GM12878 (cell line): ENCODE measurements around the gene FILIP1L. TPM values are rescaled to one million over a fixed set of nuclear protein-coding genes. Genes with fewer than 3 reads are reported as not detected.
A peak's percentile ranks its signal among the peaks of the same experiment; 100 is the strongest.

ENCODE experiments used
- ATAC-seq: fragments of 200-7000 bp; cut with Tn5 transposase; 3 replicates; pipeline ENCODE4 v1.9.1; 2020; ENCODE audit warnings: mild to moderate bottlenecking, moderate library complexity
- BruUV-seq: library from RNA; stranded (reverse); fragments of 400-500 nt; replicated peaks from 2 replicates; lab custom pipeline; 2021; lab: Mats Ljungman, UMichigan
- CTCF ChIA-PET: fragments of 300-600 bp; sonication (Branson Sonifier 250); formaldehyde crosslinking; extraction: SDS; loops from one replicate; lab custom pipeline; 2021; ENCODE audit warnings: inconsistent platforms; lab: Yijun Ruan, JAX
- POLR2A ChIA-PET: fragments of 350-600 bp; formaldehyde crosslinking; extraction: SDS; loops from one replicate; lab custom pipeline; 2021; ENCODE audit warnings: inconsistent platforms; lab: Charles Lee
- RAD21 ChIA-PET: fragments of 300-600 bp; sonication (Branson Sonifier 250); formaldehyde crosslinking; loops from one replicate; lab custom pipeline; 2023; ENCODE audit warnings: antibody characterized with exemption; ENCODE audit not compliant: unreplicated experiment; lab: Charles Lee
- SMC1A ChIA-PET: fragments of 300-600 bp; sonication (Branson Sonifier 250); formaldehyde crosslinking; loops from one replicate; lab custom pipeline; 2023; ENCODE audit not compliant: unreplicated experiment, uncharacterized antibody; lab: Charles Lee
- DNase-seq: peaks from one replicate; pipeline ENCODE4 v3.0.0-alpha.2; 2011; ENCODE audit warnings: low read depth, low spot score
- FAIRE-seq: peaks from 3 replicates; lab custom pipeline; 2011; peaks lifted over from hg19 to GRCh38; lab: Jason Lieb, UNC
- H2AFZ ChIP-seq: 2 replicates; pipeline ENCODE4 v1.6.0; 2011; ENCODE audit warnings: low read depth, low read length, control low read depth; ENCODE audit not compliant: control insufficient read depth
- H3K27ac ChIP-seq: 2 replicates; pipeline ENCODE4 v1.5.1; 2011; ENCODE audit warnings: control low read depth; ENCODE audit not compliant: control insufficient read depth, insufficient read depth
- H3K27me3 ChIP-seq, 2 experiments: replicated peaks in 1 of 2; 2 replicates each; pipeline versions ENCODE4 v1.6.0 to v1.6.1; 2011; ENCODE audit warnings: low read length in 1 of 2; ENCODE audit not compliant: control insufficient read depth in 2 of 2, insufficient read depth in 2 of 2
- H3K36me3 ChIP-seq, 2 experiments: 2 replicates each; pipeline ENCODE4 v1.5.1; 2011; ENCODE audit warnings: low read length in 1 of 2; ENCODE audit not compliant: control insufficient read depth in 2 of 2, insufficient read depth in 2 of 2
- H3K4me1 ChIP-seq: 2 replicates; pipeline ENCODE4 v1.6.1; 2011; ENCODE audit warnings: mild to moderate bottlenecking, low read length, moderate library complexity, mixed read lengths; ENCODE audit not compliant: control insufficient read depth, insufficient read depth
- H3K4me2 ChIP-seq: 2 replicates; pipeline ENCODE4 v1.6.0; 2011; ENCODE audit warnings: control low read depth; ENCODE audit not compliant: control insufficient read depth, insufficient read depth
- H3K4me3 ChIP-seq: fragments of 200-600 bp; sonication (generic); 2 replicates; pipeline ENCODE4 v1.5.1; 2016
- H3K79me2 ChIP-seq: 2 replicates; pipeline ENCODE4 v1.6.0; 2011; ENCODE audit warnings: low read length; ENCODE audit not compliant: control insufficient read depth, insufficient read depth
- H3K9ac ChIP-seq: 2 replicates; pipeline ENCODE4 v1.8.0; 2011; ENCODE audit warnings: low read length, control low read depth, mixed read lengths; ENCODE audit not compliant: control insufficient read depth, insufficient read depth
- H3K9me3 ChIP-seq: replicated peaks from 3 replicates; pipeline ENCODE4 v1.5.1; 2011; ENCODE audit warnings: mild to moderate bottlenecking, low read length; ENCODE audit not compliant: control insufficient read depth, insufficient read depth
- H4K20me1 ChIP-seq: 2 replicates; pipeline ENCODE4 v1.6.0; 2011; ENCODE audit not compliant: control insufficient read depth, insufficient read depth
- ATF7 ChIP-seq: fragments of 450-650 bp; IDR thresholded peaks from 2 replicates; pipeline ENCODE4 v1.6.1; 2016; ENCODE audit warnings: low read depth, mild to moderate bottlenecking
- BCL11A ChIP-seq: IDR thresholded peaks from 2 replicates; pipeline ENCODE4 v1.6.1; 2011; ENCODE audit warnings: low read depth, low read length
- CREB1 ChIP-seq: IDR thresholded peaks from 2 replicates; pipeline ENCODE4 v1.6.1; 2012; ENCODE audit warnings: low read depth, mild to moderate bottlenecking, inconsistent platforms
- CREM ChIP-seq: IDR thresholded peaks from 2 replicates; pipeline ENCODE4 v1.6.1; 2014; ENCODE audit warnings: antibody characterized with exemption, low read depth
- EED ChIP-seq: sonication (generic); IDR thresholded peaks from 2 replicates; pipeline ENCODE4 v1.6.1; 2016; ENCODE audit warnings: antibody characterized with exemption, low read depth
- EP300 ChIP-seq, 2 experiments: fragments of 150-350 bp in 1 of 2; IDR thresholded peaks; 2 replicates each; pipeline ENCODE4 v1.6.1; 2011 to 2012; ENCODE audit warnings: low read depth in 2 of 2, low read length in 2 of 2, borderline replicate concordance in 1 of 2, improper control_type of control experiment in 1 of 2, inconsistent platforms in 1 of 2; ENCODE audit not compliant: control insufficient read depth in 1 of 2
- ETV6 ChIP-seq, 2 experiments: fragments of 450-650 bp in 1 of 2; IDR thresholded peaks in 1 of 2; conservative IDR thresholded peaks in 1 of 2; 2 replicates each; pipeline ENCODE4 v1.6.1; 2014; ENCODE audit warnings: antibody characterized with exemption in 1 of 2, borderline replicate concordance in 1 of 2, low read depth in 1 of 2, mild to moderate bottlenecking in 1 of 2, moderate library complexity in 1 of 2
- GATAD2B ChIP-seq: fragments of 450-650 bp; conservative IDR thresholded peaks from 2 replicates; pipeline ENCODE4 v1.6.1; 2017; ENCODE audit warnings: low read depth, mild to moderate bottlenecking, moderate library complexity
- IKZF2 ChIP-seq, 2 experiments: fragments of 450-650 bp; IDR thresholded peaks; 2 replicates each; pipeline ENCODE4 v1.6.1; 2017; ENCODE audit warnings: mild to moderate bottlenecking in 2 of 2, moderate library complexity in 2 of 2
- JUNB ChIP-seq: IDR thresholded peaks from 2 replicates; pipeline ENCODE4 v1.6.1; 2016; ENCODE audit warnings: antibody characterized with exemption, mild to moderate bottlenecking
- NFIC ChIP-seq: IDR thresholded peaks from 2 replicates; pipeline ENCODE4 v1.6.1; 2012; ENCODE audit warnings: low read depth, mild to moderate bottlenecking, inconsistent platforms, low read length, moderate library complexity
- NFXL1 ChIP-seq: fragments of 450-650 bp; IDR thresholded peaks from 2 replicates; pipeline ENCODE4 v1.6.1; 2017; ENCODE audit warnings: antibody characterized with exemption, mild to moderate bottlenecking, borderline replicate concordance
- RUNX3 ChIP-seq: IDR thresholded peaks from 2 replicates; pipeline ENCODE4 v1.6.1; 2012; ENCODE audit warnings: low read length, inconsistent platforms
- TCF12 ChIP-seq: IDR thresholded peaks from 2 replicates; pipeline ENCODE4 v1.6.1; 2011; ENCODE audit warnings: low read depth, mild to moderate bottlenecking, low read length
- TCF3 ChIP-seq: IDR thresholded peaks from 2 replicates; pipeline ENCODE4 v1.6.1; 2012; ENCODE audit warnings: low read depth, mild to moderate bottlenecking, low read length, borderline replicate concordance; ENCODE audit not compliant: insufficient read depth
- TCF7 ChIP-seq: IDR thresholded peaks from 2 replicates; pipeline ENCODE4 v1.6.1; 2014; ENCODE audit warnings: antibody characterized with exemption, borderline replicate concordance
- ZNF24 ChIP-seq: fragments of 450-650 bp; IDR thresholded peaks from 2 replicates; pipeline ENCODE4 v1.6.1; 2017; ENCODE audit warnings: antibody characterized with exemption, mild to moderate bottlenecking
- WGBS: methylation state at CpG from one replicate; pipeline ENCODE4 v1.1.6; 2016; ENCODE audit warnings: low lambda C conversion rate; ENCODE audit not compliant: insufficient replicate concordance, insufficient coverage; ENCODE audit errors: missing lambda C conversion rate; 5-methylcytosine and 5-hydroxymethylcytosine counted together
- in situ Hi-C: fragments of 300-500 bp; cut with MboI; formaldehyde crosslinking; loops from 9 replicates; pipeline ENCODE4 v1.14.3; 2018; ENCODE audit warnings: mixed read lengths
- intact Hi-C: fragments of 100-400 bp; cut with micrococcal nuclease; formaldehyde crosslinking; loops from one replicate; pipeline ENCODE4 v1.14.2; 2022; ENCODE audit not compliant: unreplicated experiment
- polyA plus RNA-seq, 11 experiments: library from polyadenylated mRNA; depleted of rRNA in 4 of 11; unstranded in 6 of 11; stranded (reverse) in 5 of 11; fragments of >200 nt; fragmentation: Nextera tagmentation in 4 of 11; fragmentation: Illumina TruSeq in 1 of 11; extraction: Ambion mirVana in 4 of 11; extraction: Trizol in 1 of 11; gene quantifications; 1 replicate in 1 of 11; 2 replicates in 10 of 11; pipeline versions ENCODE4 v1.2.1 to v1.2.3, GENCODE V29; 2011 to 2016; ENCODE audit warnings: inconsistent platforms in 2 of 11, missing spikeins in 2 of 11, low read depth in 1 of 11
- total RNA-seq, 4 experiments: library from RNA; depleted of rRNA in 3 of 4; stranded (reverse); fragments of >200 nt in 3 of 4; fragmentation: Illumina TruSeq in 1 of 4; extraction: Trizol in 1 of 4; gene quantifications; 2 replicates each; pipeline versions ENCODE4 v1.2.1 to v1.2.3, GENCODE V29; 2013 to 2021
- TF ChIP-seq, protein P1 (sequence below): IDR thresholded peaks from 2 replicates; pipeline ENCODE4 v1.6.1; 2012; ENCODE audit warnings: low read length, inconsistent platforms
- TF ChIP-seq, protein P2 (sequence below): fragments of 450-650 bp; IDR thresholded peaks from 2 replicates; pipeline ENCODE4 v1.6.1; 2018; ENCODE audit warnings: borderline replicate concordance, mild to moderate bottlenecking; ENCODE audit not compliant: partially characterized antibody
- TF ChIP-seq, protein P3 (sequence below): IDR thresholded peaks from 2 replicates; pipeline ENCODE4 v1.6.1; 2011; ENCODE audit warnings: borderline replicate concordance, low read depth, mild to moderate bottlenecking, moderate library complexity, low read length; ENCODE audit not compliant: insufficient read depth, poor library complexity, severe bottlenecking

The FILIP1L gene
- total and polyA plus RNA-seq, 10 of the 15 experiments (the other 5 are each of a cell fraction or from before 2014, with no cell fraction given) = 0.24 to 6.1 (median 3.5) TPM

DNA sequence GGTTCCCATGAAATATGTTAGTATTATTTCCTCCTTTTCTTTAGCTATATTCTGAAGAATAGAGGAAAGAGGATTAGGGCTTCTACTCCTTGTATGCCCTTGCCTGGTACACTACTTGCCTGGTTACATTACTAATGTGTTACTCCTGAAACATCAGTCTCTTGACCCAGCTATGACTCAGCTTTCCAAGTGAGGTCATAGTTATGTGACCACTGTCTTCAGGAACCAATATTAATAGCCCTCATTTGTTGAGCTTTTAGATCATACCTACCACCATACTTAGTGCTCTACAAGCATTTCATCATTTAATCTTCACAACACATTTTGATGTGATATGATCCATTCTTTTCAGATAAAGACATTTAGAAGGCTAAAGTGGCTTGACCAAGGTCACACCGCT lies 236.3 kb downstream of the FILIP1L start:
- peak; percentile 35 for FAIRE-seq
- POLR2A ChIA-PET = interaction anchor here (1.3 kb wide), 1 partner anchor 11 kb away, joined by 9 read pairs; no protein-coding TSS in a partner anchor
- peak; percentile 89 for TF ChIP-seq CREM
- no peak for TF ChIP-seq NFXL1
- TF ChIP-seq TCF7 = no peak
- peak; percentile 16; the same call in 1 of the 2 replicates for TF ChIP-seq BCL11A
- peak; percentile 78 for TF ChIP-seq RUNX3
- TF ChIP-seq, protein P1, sequence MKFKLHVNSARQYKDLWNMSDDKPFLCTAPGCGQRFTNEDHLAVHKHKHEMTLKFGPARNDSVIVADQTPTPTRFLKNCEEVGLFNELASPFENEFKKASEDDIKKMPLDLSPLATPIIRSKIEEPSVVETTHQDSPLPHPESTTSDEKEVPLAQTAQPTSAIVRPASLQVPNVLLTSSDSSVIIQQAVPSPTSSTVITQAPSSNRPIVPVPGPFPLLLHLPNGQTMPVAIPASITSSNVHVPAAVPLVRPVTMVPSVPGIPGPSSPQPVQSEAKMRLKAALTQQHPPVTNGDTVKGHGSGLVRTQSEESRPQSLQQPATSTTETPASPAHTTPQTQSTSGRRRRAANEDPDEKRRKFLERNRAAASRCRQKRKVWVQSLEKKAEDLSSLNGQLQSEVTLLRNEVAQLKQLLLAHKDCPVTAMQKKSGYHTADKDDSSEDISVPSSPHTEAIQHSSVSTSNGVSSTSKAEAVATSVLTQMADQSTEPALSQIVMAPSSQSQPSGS = peak; percentile 31; the same call in 1 of the 2 replicates
- TF ChIP-seq ATF7 = peak; percentile 81
- TF ChIP-seq, protein P2, sequence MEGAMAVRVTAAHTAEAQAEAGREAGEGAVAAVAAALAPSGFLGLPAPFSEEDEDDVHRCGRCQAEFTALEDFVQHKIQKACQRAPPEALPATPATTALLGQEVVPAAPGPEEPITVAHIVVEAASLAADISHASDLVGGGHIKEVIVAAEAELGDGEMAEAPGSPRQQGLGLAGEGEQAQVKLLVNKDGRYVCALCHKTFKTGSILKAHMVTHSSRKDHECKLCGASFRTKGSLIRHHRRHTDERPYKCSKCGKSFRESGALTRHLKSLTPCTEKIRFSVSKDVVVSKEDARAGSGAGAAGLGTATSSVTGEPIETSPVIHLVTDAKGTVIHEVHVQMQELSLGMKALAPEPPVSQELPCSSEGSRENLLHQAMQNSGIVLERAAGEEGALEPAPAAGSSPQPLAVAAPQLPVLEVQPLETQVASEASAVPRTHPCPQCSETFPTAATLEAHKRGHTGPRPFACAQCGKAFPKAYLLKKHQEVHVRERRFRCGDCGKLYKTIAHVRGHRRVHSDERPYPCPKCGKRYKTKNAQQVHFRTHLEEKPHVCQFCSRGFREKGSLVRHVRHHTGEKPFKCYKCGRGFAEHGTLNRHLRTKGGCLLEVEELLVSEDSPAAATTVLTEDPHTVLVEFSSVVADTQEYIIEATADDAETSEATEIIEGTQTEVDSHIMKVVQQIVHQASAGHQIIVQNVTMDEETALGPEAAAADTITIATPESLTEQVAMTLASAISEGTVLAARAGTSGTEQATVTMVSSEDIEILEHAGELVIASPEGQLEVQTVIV = no peak
- no peak for TF ChIP-seq TCF12
- peak; percentile 57; the same call in 1 of the 2 replicates for TF ChIP-seq EED
- TF ChIP-seq ETV6 (conservative IDR thresholded peaks at IDR 0.05 in 1 of 2, IDR thresholded peaks at IDR 0.05 in 1 of 2; ENCODE audit: borderline replicate concordance in 1 of 2, low read depth in 1 of 2) = 0 out of 4 replicates have a peak, but pooled peaks of 1 of the 2 experiments have one; percentile 13
- peak in 1 of 2 experiments; percentile 52; a peak in 1 of 4 replicates for TF ChIP-seq EP300 (IDR thresholded peaks at IDR 0.05; ENCODE audit: borderline replicate concordance in 1 of 2, control insufficient read depth in 1 of 2, low read depth in 2 of 2, low read length in 2 of 2)
- peak; percentile 51; the same call in 1 of the 2 replicates for TF ChIP-seq NFIC
- no peak for TF ChIP-seq GATAD2B
- no peak for TF ChIP-seq TCF3
- TF ChIP-seq, protein P3, sequence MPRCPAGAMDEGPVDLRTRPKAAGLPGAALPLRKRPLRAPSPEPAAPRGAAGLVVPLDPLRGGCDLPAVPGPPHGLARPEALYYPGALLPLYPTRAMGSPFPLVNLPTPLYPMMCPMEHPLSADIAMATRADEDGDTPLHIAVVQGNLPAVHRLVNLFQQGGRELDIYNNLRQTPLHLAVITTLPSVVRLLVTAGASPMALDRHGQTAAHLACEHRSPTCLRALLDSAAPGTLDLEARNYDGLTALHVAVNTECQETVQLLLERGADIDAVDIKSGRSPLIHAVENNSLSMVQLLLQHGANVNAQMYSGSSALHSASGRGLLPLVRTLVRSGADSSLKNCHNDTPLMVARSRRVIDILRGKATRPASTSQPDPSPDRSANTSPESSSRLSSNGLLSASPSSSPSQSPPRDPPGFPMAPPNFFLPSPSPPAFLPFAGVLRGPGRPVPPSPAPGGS = peak; percentile 30
- TF ChIP-seq JUNB = peak; percentile 78
- peak; percentile 26 to 54; a peak in 3 of 4 replicates for TF ChIP-seq IKZF2 (IDR thresholded peaks at IDR 0.05)
- peak; percentile 91 for TF ChIP-seq CREB1
- no peak for TF ChIP-seq ZNF24

More for the DNA sequence above, 236.3 kb downstream of the FILIP1L start:
- no peaks in the 10 kb centered on the region for H3K27me3 ChIP-seq
- no peak overlapping the region for H3K4me3 ChIP-seq
- WGBS = 92% methylated on average over 1 of the region's 1 CpG
- H3K9me3 ChIP-seq = no peaks in the 10 kb centered on the region
- CTCF ChIA-PET = interaction anchor here (0.6 to 1.5 kb wide), 3 partner anchors 12 to 34 kb away, joined by 3 to 5 read pairs (median 4); no protein-coding TSS in a partner anchor
- DNase-seq (no peak), ATAC-seq (peak; percentile 73)
- in situ Hi-C loops (no loop called here), intact Hi-C loops (no loop called here)
- no peak overlapping the region for H3K27ac ChIP-seq
- no peak overlapping the region for H2AFZ ChIP-seq
- H3K4me1 ChIP-seq = peaks cover 7% of the 10 kb centered on the region
- no peak overlapping the region for H3K9ac ChIP-seq
- H4K20me1 ChIP-seq = no peaks in the 10 kb centered on the region
- no TSS peak for BruUV-seq
- H3K36me3 ChIP-seq = no peaks in the 10 kb centered on the region
- RAD21 ChIA-PET = interaction anchor here (1.2 to 1.8 kb wide), 2 partner anchors 10 to 376 kb away, joined by 3 to 8 read pairs; no protein-coding TSS in a partner anchor
- H3K4me2 ChIP-seq = no peak overlapping the region
- H3K79me2 ChIP-seq = peaks cover 11% of the 10 kb centered on the region
- SMC1A ChIA-PET = interaction anchor here (0.7 to 1.8 kb wide), 7 partner anchors 8 to 61 kb away, joined by 3 to 9 read pairs (median 3); no protein-coding TSS in a partner anchor
